KMS-11 (cell line): ENCODE measurements around the gene FOXN3.

Experiments used
- H2AFZ ChIP-seq: fragments of 200-600 bp; sonication (generic); 2 replicates; pipeline ENCODE4 v1.6.1; 2016; ENCODE audit warnings: antibody characterized with exemption, mixed run types, low read depth
- H3K27ac ChIP-seq: fragments of 200-600 bp; sonication (generic); 2 replicates; pipeline ENCODE4 v1.6.1; 2016; ENCODE audit warnings: mild to moderate bottlenecking, mixed run types
- H3K27me3 ChIP-seq: fragments of 200-600 bp; sonication (generic); 2 replicates; pipeline ENCODE4 v1.6.1; 2017; ENCODE audit warnings: mild to moderate bottlenecking, low read depth, mixed run types, moderate library complexity; ENCODE audit not compliant: insufficient read depth
- H3K36me3 ChIP-seq: fragments of 200-600 bp; sonication (generic); 2 replicates; pipeline ENCODE4 v1.6.1; 2017; ENCODE audit warnings: mild to moderate bottlenecking, mixed run types; ENCODE audit not compliant: insufficient read depth
- H3K4me1 ChIP-seq: fragments of 200-600 bp; sonication (generic); 2 replicates; pipeline ENCODE4 v1.6.1; 2016; ENCODE audit warnings: mild to moderate bottlenecking, low read depth, mixed run types; ENCODE audit not compliant: poor library complexity, severe bottlenecking
- H3K4me2 ChIP-seq: fragments of 200-600 bp; sonication (generic); 2 replicates; pipeline ENCODE4 v1.7.0; 2016; ENCODE audit warnings: mild to moderate bottlenecking, mixed run types
- H3K4me3 ChIP-seq: fragments of 200-600 bp; sonication (generic); IDR thresholded peaks from 2 replicates; pipeline ENCODE4 v1.6.1; 2017; ENCODE audit warnings: low read depth, low read length, mixed read lengths; ENCODE audit not compliant: insufficient read depth
- H3K79me2 ChIP-seq: fragments of 200-600 bp; sonication (generic); 2 replicates; pipeline ENCODE4 v1.6.1; 2016; ENCODE audit warnings: low read depth, mixed run types; ENCODE audit not compliant: insufficient read depth
- H3K9ac ChIP-seq: fragments of 200-600 bp; sonication (generic); 2 replicates; pipeline ENCODE4 v1.6.1; 2016; ENCODE audit warnings: mild to moderate bottlenecking, mixed run types
- H4K20me1 ChIP-seq: fragments of 200-600 bp; sonication (generic); 2 replicates; pipeline ENCODE4 v1.6.1; 2016; ENCODE audit warnings: mild to moderate bottlenecking, mixed run types; ENCODE audit not compliant: insufficient read depth
- TF ChIP-seq, protein P1 (sequence below): fragments of 200-600 bp; sonication (generic); conservative IDR thresholded peaks from 2 replicates; pipeline ENCODE4 v1.6.1; 2017; ENCODE audit warnings: low read depth, mild to moderate bottlenecking, antibody characterized with exemption, low read length, moderate library complexity, mixed read lengths

Gene FOXN3

DNA sequence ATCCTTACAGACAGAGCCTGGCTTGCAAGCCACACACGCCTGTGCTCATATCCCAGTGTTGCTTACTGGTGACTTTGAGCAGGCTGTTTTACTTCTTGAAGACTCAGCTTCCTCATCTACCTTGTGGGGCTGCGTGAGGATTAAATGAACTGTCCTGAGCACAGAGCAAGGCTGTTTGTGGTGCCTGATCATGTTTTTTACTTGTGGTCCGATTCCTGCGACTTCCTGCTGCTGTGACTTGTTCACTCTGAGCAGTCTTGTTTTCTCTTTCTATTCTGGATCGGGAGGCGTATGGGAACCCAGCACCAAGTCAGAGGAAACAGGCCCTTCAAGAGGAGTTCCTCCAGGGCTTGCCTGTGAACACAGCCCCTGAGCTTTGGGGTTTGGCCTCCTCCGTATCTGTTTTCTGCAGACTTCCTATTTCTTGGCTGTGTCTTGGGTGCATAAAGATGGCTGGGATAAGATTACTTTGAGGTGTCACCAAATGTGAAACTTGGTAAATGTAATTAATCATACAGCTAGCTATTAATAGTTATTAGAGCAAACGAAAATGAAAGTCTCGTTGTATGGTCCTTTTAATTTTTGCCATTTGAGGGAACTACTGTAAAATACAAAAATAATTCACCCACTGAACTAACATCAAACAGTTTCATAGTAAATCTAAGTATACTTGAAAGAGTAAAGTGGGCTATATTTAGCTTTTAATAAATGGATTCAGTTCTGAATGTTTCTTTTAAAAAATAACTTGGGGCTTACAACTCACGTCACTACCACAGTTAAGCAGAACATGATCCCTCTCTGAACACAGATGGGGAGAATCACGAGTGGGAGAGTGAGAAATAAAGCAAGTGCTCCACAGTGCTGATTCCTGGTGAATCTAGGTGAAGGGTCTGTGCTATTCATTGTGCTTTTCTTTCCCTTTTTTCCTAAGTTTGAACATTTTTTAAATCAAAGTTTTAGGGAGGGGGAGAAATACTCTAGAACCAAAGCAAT, 251.5 kb downstream of the FOXN3 start:
- peaks cover 20% of the 10 kb centered on the region for H3K4me1 ChIP-seq
- peak overlapping the region; percentile 96 for H3K4me2 ChIP-seq
- H3K36me3 ChIP-seq: no peaks in the 10 kb centered on the region
- peak overlapping the region; percentile 76 for H3K27ac ChIP-seq
- H3K27me3 ChIP-seq: no peaks in the 10 kb centered on the region
- H2AFZ ChIP-seq: peak overlapping the region; percentile 42; the same call in 1 of the 2 replicates
- peak overlapping the region; percentile 61 for H3K9ac ChIP-seq
- no peaks in the 10 kb centered on the region for H4K20me1 ChIP-seq
- H3K79me2 ChIP-seq: no peaks in the 10 kb centered on the region
- no peak overlapping the region for H3K4me3 ChIP-seq
- TF ChIP-seq, protein P1, sequence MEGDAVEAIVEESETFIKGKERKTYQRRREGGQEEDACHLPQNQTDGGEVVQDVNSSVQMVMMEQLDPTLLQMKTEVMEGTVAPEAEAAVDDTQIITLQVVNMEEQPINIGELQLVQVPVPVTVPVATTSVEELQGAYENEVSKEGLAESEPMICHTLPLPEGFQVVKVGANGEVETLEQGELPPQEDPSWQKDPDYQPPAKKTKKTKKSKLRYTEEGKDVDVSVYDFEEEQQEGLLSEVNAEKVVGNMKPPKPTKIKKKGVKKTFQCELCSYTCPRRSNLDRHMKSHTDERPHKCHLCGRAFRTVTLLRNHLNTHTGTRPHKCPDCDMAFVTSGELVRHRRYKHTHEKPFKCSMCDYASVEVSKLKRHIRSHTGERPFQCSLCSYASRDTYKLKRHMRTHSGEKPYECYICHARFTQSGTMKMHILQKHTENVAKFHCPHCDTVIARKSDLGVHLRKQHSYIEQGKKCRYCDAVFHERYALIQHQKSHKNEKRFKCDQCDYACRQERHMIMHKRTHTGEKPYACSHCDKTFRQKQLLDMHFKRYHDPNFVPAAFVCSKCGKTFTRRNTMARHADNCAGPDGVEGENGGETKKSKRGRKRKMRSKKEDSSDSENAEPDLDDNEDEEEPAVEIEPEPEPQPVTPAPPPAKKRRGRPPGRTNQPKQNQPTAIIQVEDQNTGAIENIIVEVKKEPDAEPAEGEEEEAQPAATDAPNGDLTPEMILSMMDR: no peak

DNA sequence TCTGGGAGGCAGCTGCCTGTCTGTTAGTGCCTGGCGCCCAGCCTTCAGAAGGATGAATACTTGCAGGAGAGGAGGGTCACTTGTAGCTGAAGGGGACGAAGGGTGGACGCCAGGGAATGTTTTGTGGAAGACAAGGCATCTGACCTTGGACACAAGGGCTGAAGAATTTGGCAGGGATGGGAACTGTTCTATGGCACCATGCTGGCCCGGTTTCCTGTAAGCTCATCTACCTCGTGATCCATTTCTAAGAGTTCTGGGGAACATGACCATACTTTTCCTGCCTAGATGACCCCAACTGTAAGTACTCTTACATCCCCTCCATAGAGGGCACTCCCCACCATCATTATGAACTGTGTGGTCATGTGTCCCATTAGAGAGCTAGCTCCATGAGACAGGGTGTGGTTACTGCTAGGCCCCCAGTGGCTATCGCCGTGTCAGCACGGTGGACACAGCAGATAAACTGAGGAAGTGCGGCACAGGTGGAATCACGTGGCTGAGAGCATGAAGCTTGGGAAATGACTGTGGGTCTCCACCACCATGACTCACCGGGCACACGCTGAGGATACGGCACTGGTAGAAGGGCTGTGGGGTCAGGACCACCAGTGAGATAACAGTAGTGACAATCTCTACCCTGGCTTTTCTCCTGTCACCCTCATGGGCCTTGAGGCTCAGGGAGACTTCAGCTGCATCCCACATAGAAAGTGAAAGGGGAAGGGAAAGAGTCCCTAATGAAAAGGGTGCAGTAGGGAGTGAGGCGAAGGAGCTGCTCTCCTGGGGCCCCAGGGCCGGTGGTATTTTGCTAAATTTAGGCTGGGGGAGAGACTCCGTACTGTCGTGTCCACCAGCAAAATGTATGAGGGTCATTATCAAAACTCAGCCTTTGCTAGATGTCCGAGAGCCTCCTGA, 252.6 kb downstream of the FOXN3 start:
- TF ChIP-seq, protein P1: no peak
- Histone ChIP-seq H3K79me2 (no peaks in the 10 kb centered on the region), H4K20me1 (no peaks in the 10 kb centered on the region), H3K4me2 (peak overlapping the region; percentile 96; the same call in 1 of the 2 replicates), H3K36me3 (no peaks in the 10 kb centered on the region), H2AFZ (no peak overlapping the region), H3K9ac (peak overlapping the region; percentile 61; the same call in 1 of the 2 replicates), H3K27me3 (no peaks in the 10 kb centered on the region), H3K4me1 (peaks cover 20% of the 10 kb centered on the region), H3K4me3 (no peak overlapping the region), H3K27ac (peak overlapping the region; percentile 76)

DNA sequence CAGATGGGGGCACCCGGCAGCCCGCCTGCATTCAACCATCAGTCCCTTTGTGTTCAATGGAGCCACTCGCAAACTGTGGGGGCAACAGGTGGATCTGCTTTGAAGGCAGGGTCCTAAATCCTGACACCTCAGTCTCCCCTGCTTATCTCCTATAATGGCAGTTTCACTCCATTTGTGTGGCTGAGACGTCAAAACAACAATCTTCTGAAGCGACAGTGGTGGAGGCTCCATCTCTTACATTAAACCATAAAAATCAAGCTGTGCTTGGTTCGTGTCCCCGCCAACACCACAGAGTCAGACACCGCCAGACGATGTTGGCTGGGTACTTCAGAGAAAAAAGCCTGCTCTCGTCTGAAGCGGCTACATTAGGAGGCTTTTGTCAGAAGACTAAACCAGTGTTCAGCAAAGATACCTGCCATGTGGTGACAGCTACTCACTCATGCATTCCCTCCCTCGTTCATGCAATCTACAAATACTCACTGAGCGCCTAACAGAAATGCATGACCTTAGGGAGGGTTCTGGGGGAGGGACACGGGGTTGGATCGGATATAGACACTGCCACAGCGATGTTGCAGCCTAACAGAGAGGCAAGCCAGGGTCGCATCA, 253.9 kb downstream of the FOXN3 start:
- H3K4me1 ChIP-seq: peaks cover 20% of the 10 kb centered on the region
- H3K9ac ChIP-seq: no peak overlapping the region
- H3K27ac ChIP-seq: no peak overlapping the region
- no peak overlapping the region for H3K4me2 ChIP-seq
- no peaks in the 10 kb centered on the region for H4K20me1 ChIP-seq
- TF ChIP-seq, protein P1: no peak
- no peaks in the 10 kb centered on the region for H3K27me3 ChIP-seq
- no peaks in the 10 kb centered on the region for H3K36me3 ChIP-seq
- H3K4me3 ChIP-seq: no peak overlapping the region
- no peak overlapping the region for H2AFZ ChIP-seq
- no peaks in the 10 kb centered on the region for H3K79me2 ChIP-seq

DNA sequence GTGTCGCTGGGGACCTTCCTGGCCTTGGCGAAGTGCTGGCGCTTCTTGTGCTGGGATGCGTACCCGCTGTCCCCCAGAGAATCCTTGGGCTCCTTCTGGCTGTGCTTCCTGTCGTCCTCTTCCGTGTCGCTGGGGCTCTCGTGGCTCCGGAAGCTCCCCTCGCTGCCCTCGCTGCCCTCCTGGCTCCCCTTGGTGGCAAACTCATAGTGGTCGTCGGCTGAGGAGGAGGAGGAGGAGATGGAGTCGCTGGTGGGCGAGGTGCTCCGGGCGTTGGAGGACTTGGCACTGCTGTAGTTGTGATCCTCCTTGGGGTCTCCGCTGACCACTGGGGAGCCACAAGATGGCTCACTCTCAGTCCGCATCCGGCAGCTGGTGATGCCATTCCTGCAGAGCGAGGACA, 254.4 kb downstream of the FOXN3 start:
- no peak overlapping the region for H3K9ac ChIP-seq
- H3K27me3 ChIP-seq: no peaks in the 10 kb centered on the region
- H3K4me3 ChIP-seq: no peak overlapping the region
- no peaks in the 10 kb centered on the region for H3K36me3 ChIP-seq
- H3K4me1 ChIP-seq: peaks cover 20% of the 10 kb centered on the region
- no peak overlapping the region for H3K27ac ChIP-seq
- no peaks in the 10 kb centered on the region for H4K20me1 ChIP-seq
- TF ChIP-seq, protein P1: no peak
- H3K4me2 ChIP-seq: no peak overlapping the region
- H3K79me2 ChIP-seq: no peaks in the 10 kb centered on the region
- H2AFZ ChIP-seq: no peak overlapping the region
